Endothelial cell of umbilical vein (primary cell): ENCODE results near the gene FGFRL1. TPM values are rescaled to one million over a fixed set of nuclear protein-coding genes. Genes with fewer than 3 reads are reported as not detected.

Experiments
- BruUV-seq: library from RNA; stranded (reverse); fragments of 400-500 nt; replicated peaks from 2 replicates; lab custom pipeline; 2021; lab: Mats Ljungman, UMichigan
- CTCF ChIA-PET: fragments of 300-600, 350-600 bp; sonication (Branson Sonifier 250); formaldehyde crosslinking; loops from one replicate; lab custom pipeline; 2021; ENCODE audit warnings: antibody characterized with exemption, inconsistent platforms; lab: Charles Lee
- POLR2A ChIA-PET: fragments of 300-600, 350-600 bp; sonication (Branson Sonifier 250); formaldehyde crosslinking; loops from one replicate; lab custom pipeline; 2021; ENCODE audit warnings: antibody characterized with exemption, inconsistent platforms; lab: Charles Lee
- DNase-seq: peaks from one replicate; pipeline ENCODE4 v3.0.0-alpha.2; 2011; ENCODE audit warnings: low read depth, low spot score
- FAIRE-seq: peaks from 2 replicates; lab custom pipeline; 2011; peaks lifted over from hg19 to GRCh38; lab: Jason Lieb, UNC
- H2AFZ ChIP-seq: 2 replicates; pipeline ENCODE4 v1.6.0; 2012; ENCODE audit warnings: low read depth, low read length, control low read depth, inconsistent platforms
- H3K27ac ChIP-seq: 2 replicates; pipeline ENCODE4 v1.5.1; 2011; ENCODE audit warnings: low read depth, mild to moderate bottlenecking, control low read depth, low read length, moderate library complexity; ENCODE audit not compliant: insufficient read depth
- H3K27me3 ChIP-seq, 2 experiments: 2 replicates each; pipeline versions ENCODE4 v1.6.0 to v1.6.1; 2011; ENCODE audit warnings: low read length in 2 of 2, mixed read lengths in 1 of 2; ENCODE audit not compliant: control insufficient read depth in 2 of 2, insufficient read depth in 2 of 2
- H3K36me3 ChIP-seq, 2 experiments: 2 replicates in 1 of 2; 3 replicates in 1 of 2; pipeline ENCODE4 v1.5.1; 2011; ENCODE audit warnings: low read length in 2 of 2, mild to moderate bottlenecking in 1 of 2, moderate library complexity in 1 of 2; ENCODE audit not compliant: control insufficient read depth in 2 of 2, insufficient read depth in 2 of 2; ENCODE audit errors: extremely low read depth in 1 of 2
- H3K4me1 ChIP-seq: 3 replicates; pipeline ENCODE4 v1.5.1; 2011; ENCODE audit warnings: mild to moderate bottlenecking, low read length; ENCODE audit not compliant: control insufficient read depth, insufficient read depth; ENCODE audit errors: extremely low read depth
- H3K4me2 ChIP-seq: 2 replicates; pipeline ENCODE4 v1.6.1; 2011; ENCODE audit warnings: low read length, control low read depth, mixed read lengths; ENCODE audit not compliant: insufficient read depth
- H3K4me3 ChIP-seq, 3 experiments: fragments of 200-600 bp in 1 of 3; sonication (generic), shearing (Covaris generic) in 1 of 3; replicated peaks in 1 of 3; 2 replicates each; pipeline ENCODE4 v1.5.1; 2011 to 2016; ENCODE audit warnings: control low read depth in 3 of 3, low read length in 3 of 3, mild to moderate bottlenecking in 2 of 3, inconsistent platforms in 1 of 3, low read depth in 1 of 3, moderate library complexity in 1 of 3; ENCODE audit not compliant: insufficient read depth in 1 of 3
- H3K79me2 ChIP-seq: 2 replicates; pipeline ENCODE4 v1.6.0; 2012; ENCODE audit warnings: low read length, inconsistent platforms; ENCODE audit not compliant: control insufficient read depth, insufficient read depth
- H3K9ac ChIP-seq: replicated peaks from 2 replicates; pipeline ENCODE3; 2011; ENCODE audit warnings: low read length, control low read depth; ENCODE audit not compliant: insufficient read depth; ENCODE audit errors: extremely low read depth
- H3K9me1 ChIP-seq: replicated peaks from 3 replicates; pipeline ENCODE4 v1.6.0; 2011; ENCODE audit warnings: mild to moderate bottlenecking, low read length; ENCODE audit not compliant: control insufficient read depth, insufficient read depth; ENCODE audit errors: extremely low read depth
- H3K9me3 ChIP-seq: replicated peaks from 2 replicates; pipeline ENCODE4 v1.5.1; 2012; ENCODE audit warnings: low read length, inconsistent platforms; ENCODE audit not compliant: control insufficient read depth, insufficient read depth
- H4K20me1 ChIP-seq: replicated peaks from 2 replicates; pipeline ENCODE3; 2011; ENCODE audit warnings: mild to moderate bottlenecking, low read length; ENCODE audit not compliant: control insufficient read depth, insufficient read depth; ENCODE audit errors: extremely low read depth
- EZH2 ChIP-seq: IDR thresholded peaks from 2 replicates; pipeline ENCODE4 v1.6.1; 2012; ENCODE audit warnings: borderline replicate concordance, low read depth, mild to moderate bottlenecking, moderate library complexity, low read length, inconsistent platforms; ENCODE audit not compliant: severe bottlenecking
- FOS ChIP-seq: IDR thresholded peaks from 2 replicates; pipeline ENCODE4 v1.6.1; 2011; ENCODE audit warnings: mild to moderate bottlenecking, low read length, moderate library complexity, borderline replicate concordance; ENCODE audit not compliant: insufficient read depth
- GATA2 ChIP-seq: IDR thresholded peaks from 2 replicates; pipeline ENCODE4 v1.7.0; 2011; ENCODE audit warnings: low read depth, mild to moderate bottlenecking, moderate library complexity, mixed read lengths, low read length; ENCODE audit not compliant: insufficient read length, insufficient read depth
- JUN ChIP-seq: IDR thresholded peaks from 2 replicates; pipeline ENCODE4 v1.6.1; 2011; ENCODE audit warnings: borderline replicate concordance, low read depth; ENCODE audit not compliant: insufficient read length, insufficient read depth
- MYC ChIP-seq: IDR thresholded peaks from one replicate; pipeline ENCODE4 v1.6.1; 2011; ENCODE audit warnings: mild to moderate bottlenecking, low read depth, low read length
- POLR2A ChIP-seq: IDR thresholded peaks from 2 replicates; pipeline ENCODE4 v1.6.1; 2012; ENCODE audit warnings: low read depth, mild to moderate bottlenecking, control low read depth, low read length
- POLR2AphosphoS5 ChIP-seq: IDR thresholded peaks from 2 replicates; pipeline ENCODE4 v1.6.1; 2012; ENCODE audit warnings: low read depth, mild to moderate bottlenecking, control low read depth, low read length, moderate library complexity; ENCODE audit not compliant: insufficient read depth
- dilution Hi-C: fragments of 300-500 bp; cut with MboI; formaldehyde crosslinking; loops from one replicate; pipeline ENCODE4 v1.15.0; 2019; ENCODE audit warnings: low sequenced_read_pairs; ENCODE audit not compliant: extremely low pct_ligation_motif_present
- intact Hi-C: fragments of 100-400 bp; cut with micrococcal nuclease; formaldehyde crosslinking; loops from one replicate; pipeline ENCODE4 v1.10.0; 2022
- polyA plus RNA-seq, 4 experiments: library from polyadenylated mRNA; depleted of rRNA in 3 of 4; stranded (reverse) in 3 of 4; unstranded in 1 of 4; fragments of >200 nt; gene quantifications; 2 replicates each; pipeline versions ENCODE4 v1.2.1 to v1.2.3, GENCODE V29; 2011 to 2012; ENCODE audit warnings: missing spikeins in 1 of 4
- total RNA-seq: library from RNA; stranded (reverse); gene quantifications from 2 replicates; pipeline ENCODE4 v1.2.3, GENCODE V29; 2021
- TF ChIP-seq, protein P1 (sequence below): IDR thresholded peaks from 2 replicates; pipeline ENCODE4 v1.6.1; 2011; ENCODE audit not compliant: insufficient read depth, insufficient read length
- TF ChIP-seq, protein P2 (sequence below), 2 donors: IDR thresholded peaks; 1 replicate in 1 of 2; 2 replicates in 1 of 2; pipeline ENCODE4 v1.5.1; 2011; ENCODE audit warnings: low read length in 2 of 2, mild to moderate bottlenecking in 2 of 2, moderate library complexity in 2 of 2, control low read depth in 1 of 2, inconsistent platforms in 1 of 2, low read depth in 1 of 2; ENCODE audit not compliant: insufficient read depth in 1 of 2; ENCODE audit errors: extremely low read depth in 1 of 2

The FGFRL1 gene
- total and polyA plus RNA-seq, 2 donors (not counting 3 experiments of a cell fraction or from before 2014, with no cell fraction given): 33.3 to 74.6 TPM

GRCh38 chr4:991451-992296 is 19.8 kb upstream of the FGFRL1 start:
- no peaks in the 10 kb centered on the region for H3K9me1 ChIP-seq
- ChIA-PET CTCF (interaction anchor here (1.1 to 1.6 kb wide), 2 partner anchors 12 to 101 kb away, joined by 3 read pairs; no protein-coding TSS in a partner anchor), POLR2A (no interaction called here)
- H3K27me3 ChIP-seq: peaks cover 3% of the 10 kb centered on the region in 2 experiments
- TF ChIP-seq EZH2 (no peak), MYC (no peak), POLR2A (no peak), GATA2 (no peak), FOS (no peak), JUN (no peak), POLR2AphosphoS5 (no peak)
- TF ChIP-seq, protein P1, sequence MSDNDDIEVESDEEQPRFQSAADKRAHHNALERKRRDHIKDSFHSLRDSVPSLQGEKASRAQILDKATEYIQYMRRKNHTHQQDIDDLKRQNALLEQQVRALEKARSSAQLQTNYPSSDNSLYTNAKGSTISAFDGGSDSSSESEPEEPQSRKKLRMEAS: no peak
- TF ChIP-seq, protein P2, sequence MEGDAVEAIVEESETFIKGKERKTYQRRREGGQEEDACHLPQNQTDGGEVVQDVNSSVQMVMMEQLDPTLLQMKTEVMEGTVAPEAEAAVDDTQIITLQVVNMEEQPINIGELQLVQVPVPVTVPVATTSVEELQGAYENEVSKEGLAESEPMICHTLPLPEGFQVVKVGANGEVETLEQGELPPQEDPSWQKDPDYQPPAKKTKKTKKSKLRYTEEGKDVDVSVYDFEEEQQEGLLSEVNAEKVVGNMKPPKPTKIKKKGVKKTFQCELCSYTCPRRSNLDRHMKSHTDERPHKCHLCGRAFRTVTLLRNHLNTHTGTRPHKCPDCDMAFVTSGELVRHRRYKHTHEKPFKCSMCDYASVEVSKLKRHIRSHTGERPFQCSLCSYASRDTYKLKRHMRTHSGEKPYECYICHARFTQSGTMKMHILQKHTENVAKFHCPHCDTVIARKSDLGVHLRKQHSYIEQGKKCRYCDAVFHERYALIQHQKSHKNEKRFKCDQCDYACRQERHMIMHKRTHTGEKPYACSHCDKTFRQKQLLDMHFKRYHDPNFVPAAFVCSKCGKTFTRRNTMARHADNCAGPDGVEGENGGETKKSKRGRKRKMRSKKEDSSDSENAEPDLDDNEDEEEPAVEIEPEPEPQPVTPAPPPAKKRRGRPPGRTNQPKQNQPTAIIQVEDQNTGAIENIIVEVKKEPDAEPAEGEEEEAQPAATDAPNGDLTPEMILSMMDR (IDR thresholded peaks at IDR 0.05; ENCODE audit: extremely low read depth in 1 of 2, insufficient read depth in 1 of 2, low read depth in 1 of 2, low read length in 2 of 2): no peak
- H4K20me1 ChIP-seq: no peaks in the 10 kb centered on the region
- H3K4me3 ChIP-seq: no peak overlapping the region
- peaks cover 3% of the 10 kb centered on the region for H3K4me1 ChIP-seq
- FAIRE-seq (no peak), DNase-seq (no peak)
- H3K9me3 ChIP-seq: no peaks in the 10 kb centered on the region
- dilution Hi-C loops: no loop called here
- no TSS peak for BruUV-seq
- intact Hi-C loops: no loop called here
- H3K9ac ChIP-seq: peak overlapping the region; percentile 13
- peak overlapping the region; percentile 55 for H3K27ac ChIP-seq
- peaks cover 0 to 2% of the 10 kb centered on the region in 2 experiments for H3K36me3 ChIP-seq
- no peak overlapping the region for H3K4me2 ChIP-seq
- H2AFZ ChIP-seq: no peak overlapping the region
- no peaks in the 10 kb centered on the region for H3K79me2 ChIP-seq
